NT2/D1 (cell line): ENCODE results near the gene PDK1.

Experiments
- DNase-seq: peaks from one replicate; pipeline ENCODE4 v3.0.0-alpha.2; 2011; ENCODE audit warnings: low read depth, low spot score
- H3K27me3 ChIP-seq: 2 replicates; pipeline ENCODE4 v1.6.0; 2011; ENCODE audit warnings: mild to moderate bottlenecking; ENCODE audit not compliant: insufficient read length, insufficient read depth
- H3K36me3 ChIP-seq: 2 replicates; pipeline ENCODE4 v1.6.1; 2011; ENCODE audit warnings: mild to moderate bottlenecking, low read length, mixed read lengths; ENCODE audit not compliant: insufficient read depth, insufficient read length
- H3K4me1 ChIP-seq: 2 replicates; pipeline ENCODE4 v1.5.1; 2011; ENCODE audit not compliant: insufficient read depth, insufficient read length
- H3K4me3 ChIP-seq: 2 replicates; pipeline ENCODE4 v1.5.1; 2011; ENCODE audit warnings: low read depth; ENCODE audit not compliant: insufficient read length
- H3K9ac ChIP-seq: 2 replicates; pipeline ENCODE4 v1.6.0; 2011; ENCODE audit warnings: low read depth; ENCODE audit not compliant: insufficient read length
- H3K9me3 ChIP-seq: 2 replicates; pipeline ENCODE4 v1.5.1; 2011; ENCODE audit warnings: mild to moderate bottlenecking, low read length; ENCODE audit not compliant: insufficient read depth
- SUZ12 ChIP-seq: IDR thresholded peaks from 2 replicates; pipeline ENCODE4 v1.6.1; 2011; ENCODE audit not compliant: insufficient read length, insufficient read depth; ENCODE audit errors: extremely low read depth
- YY1 ChIP-seq: IDR thresholded peaks from 2 replicates; pipeline ENCODE4 v1.6.1; 2011; ENCODE audit not compliant: insufficient read length, insufficient read depth
- ZNF274 ChIP-seq: IDR thresholded peaks from 2 replicates; pipeline ENCODE4 v1.6.1; 2011; ENCODE audit warnings: mild to moderate bottlenecking, low read depth, low read length

PDK1 gene

DNA sequence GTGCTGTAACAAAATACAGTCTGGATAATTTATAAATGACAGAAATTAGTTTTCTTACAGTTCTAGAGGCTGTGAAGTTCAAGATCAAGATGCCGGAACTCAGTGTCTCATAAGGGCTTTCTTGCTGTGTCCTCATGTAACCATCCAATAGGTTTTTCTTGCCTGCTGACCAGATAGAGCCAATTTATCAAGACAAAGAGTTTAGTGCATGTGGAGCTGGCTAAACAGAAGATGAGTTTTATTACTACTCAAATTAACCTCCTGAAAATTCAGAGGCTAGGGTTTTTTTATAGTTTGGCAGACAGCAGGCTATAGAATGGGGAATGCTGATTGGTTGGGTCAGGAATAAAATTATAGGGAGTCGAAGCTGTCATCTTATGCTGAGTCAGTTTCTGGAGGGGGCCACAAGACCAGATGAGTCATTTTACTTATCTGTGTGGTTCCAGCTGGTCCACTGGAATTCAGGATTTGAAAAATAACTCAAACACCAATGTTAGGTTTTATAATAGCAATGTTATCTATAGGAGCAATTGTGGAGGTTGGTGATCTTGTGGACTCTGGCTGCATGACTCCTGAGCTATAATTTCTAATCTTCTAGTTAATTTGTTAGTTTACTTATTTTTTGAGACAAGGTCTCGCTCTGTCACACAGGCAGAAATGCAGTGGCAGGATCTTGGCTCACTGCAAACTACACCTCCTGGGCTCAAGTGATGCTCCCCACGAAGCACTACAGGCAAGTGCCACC, 3.2 kb upstream of the PDK1 start:
- H3K27me3 ChIP-seq, result no peaks in the 10 kb centered on the region
- H3K36me3 ChIP-seq, result no peaks in the 10 kb centered on the region
- no peak overlapping the region for H3K4me3 ChIP-seq
- no peak for TF ChIP-seq SUZ12
- no peak for TF ChIP-seq ZNF274
- no peak for TF ChIP-seq YY1
- peaks cover 3% of the 10 kb centered on the region for H3K4me1 ChIP-seq
- peaks cover 32% of the 10 kb centered on the region for H3K9me3 ChIP-seq
- DNase-seq, result no peak
- H3K9ac ChIP-seq, result no peak overlapping the region

DNA sequence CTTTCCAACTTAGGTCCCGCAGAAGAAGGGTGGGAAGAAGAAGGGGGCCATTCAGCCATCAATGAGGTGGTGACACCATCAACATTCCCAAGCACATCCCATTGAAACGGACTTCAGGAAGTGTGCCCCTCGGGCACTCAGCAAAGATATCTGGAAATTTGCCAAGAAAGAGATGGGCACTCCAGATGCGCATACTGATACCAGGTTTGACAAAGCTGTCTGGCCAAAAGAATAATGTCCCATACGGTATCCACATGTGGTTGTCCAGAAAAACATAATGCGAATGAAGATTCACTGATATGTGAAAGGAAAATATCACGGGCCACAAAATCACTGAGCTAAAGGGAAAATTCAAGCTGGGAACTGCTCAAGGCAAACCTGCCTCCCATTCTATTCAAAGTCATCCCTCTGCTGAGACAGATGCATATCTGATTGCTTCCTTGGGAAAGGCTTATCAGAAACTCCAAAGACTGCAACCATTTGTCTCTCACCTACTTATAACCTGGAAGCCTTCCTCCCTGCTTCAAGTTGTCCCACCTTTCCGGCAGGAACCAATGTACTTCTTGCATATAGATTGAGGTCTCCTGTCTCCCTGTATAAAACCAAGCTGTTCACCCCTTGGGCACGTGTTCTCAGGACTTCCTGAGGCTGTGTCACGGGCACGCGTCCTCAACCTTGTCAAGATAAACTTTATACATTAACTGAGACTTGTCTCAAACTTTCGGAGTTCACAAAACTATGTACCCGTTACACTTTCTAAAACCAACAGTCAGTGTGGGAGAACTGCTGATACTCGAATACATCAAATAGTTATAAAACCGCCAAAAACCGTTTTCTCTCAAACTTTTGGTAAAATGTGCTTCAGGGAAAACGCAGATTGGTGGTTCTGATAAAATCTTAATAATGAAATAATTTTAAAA, 1.3 kb upstream of the PDK1 start:
- no peak for DNase-seq
- TF ChIP-seq SUZ12 (no peak), ZNF274 (no peak), YY1 (no peak)
- Histone ChIP-seq H3K9ac (peak overlapping the region; percentile 97), H3K36me3 (no peaks in the 10 kb centered on the region), H3K27me3 (no peaks in the 10 kb centered on the region), H3K9me3 (peaks cover 15% of the 10 kb centered on the region; the same call in 1 of the 2 replicates), H3K4me3 (peak overlapping the region; percentile 82), H3K4me1 (peaks cover 3% of the 10 kb centered on the region)

DNA sequence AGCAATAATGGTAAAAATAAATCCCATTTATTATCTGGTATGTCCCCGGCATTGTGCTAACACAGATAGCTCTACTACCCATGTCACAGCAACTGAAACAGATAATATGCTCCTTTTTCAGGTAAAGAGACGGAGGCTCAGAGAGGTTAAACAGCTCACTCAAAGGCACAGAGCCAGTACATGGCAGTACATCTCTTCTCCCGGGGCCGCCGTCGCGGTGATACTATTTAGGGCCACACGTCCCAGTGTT, 693 bp upstream of the PDK1 start:
- peak overlapping the region; percentile 82 for H3K4me3 ChIP-seq
- no peak for TF ChIP-seq ZNF274
- TF ChIP-seq YY1, result no peak
- no peak for TF ChIP-seq SUZ12
- H3K9ac ChIP-seq, result peak overlapping the region; percentile 97
- H3K9me3 ChIP-seq, result peaks cover 14% of the 10 kb centered on the region; the same call in 1 of the 2 replicates
- no peaks in the 10 kb centered on the region for H3K27me3 ChIP-seq
- no peak for DNase-seq
- H3K4me1 ChIP-seq, result peaks cover 3% of the 10 kb centered on the region
- H3K36me3 ChIP-seq, result peaks cover under 1% of the 10 kb centered on the region

DNA sequence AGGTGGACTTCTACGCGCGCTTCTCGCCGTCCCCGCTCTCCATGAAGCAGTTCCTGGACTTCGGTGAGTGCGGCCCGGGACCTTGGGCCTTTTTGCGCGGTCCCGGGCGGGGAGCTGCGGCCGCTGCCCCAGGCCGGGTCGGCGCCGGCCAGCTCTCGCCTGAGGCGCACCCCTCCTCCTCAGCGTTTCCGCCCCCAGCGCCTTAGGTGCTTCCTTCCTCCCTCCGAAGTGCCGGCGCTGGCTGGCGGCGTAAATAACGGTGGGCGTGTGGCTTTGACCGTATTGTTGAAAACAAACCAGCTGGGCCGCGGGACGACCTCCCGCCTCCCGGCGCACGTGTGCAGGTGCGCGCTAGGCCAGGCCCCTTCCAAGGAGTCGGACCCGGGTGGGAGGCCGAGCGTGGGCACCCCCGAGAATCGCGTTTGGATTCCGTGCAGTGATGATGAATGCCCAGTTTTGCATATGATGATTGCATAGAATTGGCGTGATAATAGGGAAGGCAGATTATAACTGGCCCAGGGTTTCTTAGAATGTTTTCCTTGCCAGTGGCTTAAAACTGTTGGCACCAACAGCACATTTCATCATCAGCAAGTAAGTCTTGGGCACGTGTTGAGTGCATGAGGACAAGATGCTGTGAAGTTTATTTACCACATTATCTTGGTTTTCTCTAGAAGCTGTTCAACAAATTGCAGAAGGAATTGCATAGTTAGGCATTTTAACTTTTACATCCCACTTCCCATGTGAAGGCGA, 569 bp downstream of the PDK1 start:
- peaks cover 3% of the 10 kb centered on the region for H3K4me1 ChIP-seq
- TF ChIP-seq YY1 (no peak), ZNF274 (no peak), SUZ12 (no peak)
- H3K36me3 ChIP-seq, result peaks cover 3% of the 10 kb centered on the region
- peak; percentile 77 for DNase-seq
- H3K27me3 ChIP-seq, result no peaks in the 10 kb centered on the region
- peak overlapping the region; percentile 75 for H3K4me3 ChIP-seq
- H3K9ac ChIP-seq, result peak overlapping the region; percentile 86
- peaks cover 9% of the 10 kb centered on the region; the same call in 1 of the 2 replicates for H3K9me3 ChIP-seq

DNA sequence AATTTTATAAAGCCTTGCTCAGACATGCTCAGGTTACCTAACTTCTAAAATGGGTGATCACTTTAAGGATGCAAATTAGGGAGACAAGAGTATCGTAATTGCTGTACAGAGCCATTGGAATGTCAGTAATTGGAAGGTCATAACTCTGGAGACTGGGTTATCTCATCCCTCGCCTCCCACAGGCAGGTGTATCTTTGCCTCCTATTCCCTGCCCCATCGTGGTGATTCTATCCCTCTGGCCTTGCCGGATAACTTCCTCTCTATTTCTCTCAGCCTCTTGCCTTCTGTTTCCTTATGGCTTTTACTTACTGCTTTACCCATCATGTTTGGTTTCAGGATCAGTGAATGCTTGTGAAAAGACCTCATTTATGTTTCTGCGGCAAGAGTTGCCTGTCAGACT, 2.5 kb downstream of the PDK1 start:
- H3K4me3 ChIP-seq, result no peak overlapping the region
- no peak for TF ChIP-seq ZNF274
- TF ChIP-seq SUZ12, result no peak
- no peak for TF ChIP-seq YY1
- no peaks in the 10 kb centered on the region for H3K27me3 ChIP-seq
- peaks cover 9% of the 10 kb centered on the region for H3K36me3 ChIP-seq
- H3K9me3 ChIP-seq, result no peaks in the 10 kb centered on the region
- DNase-seq, result no peak
- H3K9ac ChIP-seq, result no peak overlapping the region
- H3K4me1 ChIP-seq, result no peaks in the 10 kb centered on the region

DNA sequence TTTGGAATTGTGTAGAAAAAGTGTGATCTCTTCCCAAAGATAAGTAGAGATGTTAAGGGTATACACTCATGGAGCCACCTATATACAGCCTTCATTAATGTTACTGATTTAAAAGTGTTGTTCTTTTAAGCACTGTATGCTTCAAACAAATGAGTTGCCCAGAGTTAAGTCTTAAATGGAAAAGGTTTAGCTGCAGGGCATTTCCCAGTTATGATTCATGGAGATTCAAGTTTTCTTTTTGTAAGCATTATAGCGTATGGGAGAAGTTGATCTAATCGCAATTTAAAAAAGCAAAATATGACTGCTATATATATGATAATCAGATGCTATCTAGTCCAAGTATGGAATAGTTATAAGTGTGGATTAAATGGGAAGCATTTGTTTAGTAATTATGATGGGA, 4.8 kb downstream of the PDK1 start:
- Histone ChIP-seq H3K4me1 (no peaks in the 10 kb centered on the region), H3K27me3 (no peaks in the 10 kb centered on the region), H3K4me3 (no peak overlapping the region), H3K36me3 (peaks cover 25% of the 10 kb centered on the region), H3K9me3 (no peaks in the 10 kb centered on the region), H3K9ac (no peak overlapping the region)
- no peak for TF ChIP-seq YY1
- TF ChIP-seq ZNF274, result no peak
- no peak for TF ChIP-seq SUZ12
- DNase-seq, result no peak
